GM18868 (cell line): Measurements from ENCODE around the gene WASF2.

ENCODE experiments used
- ATAC-seq: cut with Tn5 transposase; IDR thresholded peaks from one replicate; pipeline ENCODE4 v1.9.1; 2021; ENCODE audit warnings: mild to moderate bottlenecking, moderate library complexity; ENCODE audit not compliant: unreplicated experiment

WASF2 gene

GRCh38 chr1:27363766-27364695 lies 125.9 kb downstream of the WASF2 start:
- no peak for ATAC-seq

- no peak for ATAC-seq
Measured at GRCh38 chr1:27361553-27361952, 128.4 kb downstream of the WASF2 start.

- no peak for ATAC-seq
Measured at GRCh38 chr1:27361044-27361402, 128.9 kb downstream of the WASF2 start.

- no peak for ATAC-seq
Measured at GRCh38 chr1:27360159-27361043, 129.6 kb downstream of the WASF2 start.

- ATAC-seq: no peak
Measured at GRCh38 chr1:27359822-27360158, 130.2 kb downstream of the WASF2 start.

- no peak for ATAC-seq
Measured at GRCh38 chr1:27358928-27359313, 131.0 kb downstream of the WASF2 start.

- ATAC-seq: no peak
Measured at GRCh38 chr1:27358038-27358927, 131.7 kb downstream of the WASF2 start.

GRCh38 chr1:27357281-27358037 lies 132.5 kb downstream of the WASF2 start:
- no peak for ATAC-seq

GRCh38 chr1:27356619-27357280 lies 133.2 kb downstream of the WASF2 start:
- no peak for ATAC-seq

- no peak for ATAC-seq
Measured at GRCh38 chr1:27356277-27356618, 133.7 kb downstream of the WASF2 start.

- no peak for ATAC-seq
Measured at GRCh38 chr1:27355683-27356082, 134.3 kb downstream of the WASF2 start.
